Activated CD4-positive, CD25-positive, alpha-beta regulatory T cell treated with anti-CD3 and anti-CD28 coated beads, Interleukin-2, amount 50 U/mL, for 24 hours (primary cell): ENCODE results near the gene GLO1.

Experiments
- ATAC-seq, 2 donors: fragments of 150-1000 bp; cut with Tn5 transposase; one replicate each; pipeline ENCODE4 v1.10.0; 2021; ENCODE audit warnings: mild to moderate bottlenecking in 1 of 2, moderate library complexity in 1 of 2

The GLO1 gene

DNA sequence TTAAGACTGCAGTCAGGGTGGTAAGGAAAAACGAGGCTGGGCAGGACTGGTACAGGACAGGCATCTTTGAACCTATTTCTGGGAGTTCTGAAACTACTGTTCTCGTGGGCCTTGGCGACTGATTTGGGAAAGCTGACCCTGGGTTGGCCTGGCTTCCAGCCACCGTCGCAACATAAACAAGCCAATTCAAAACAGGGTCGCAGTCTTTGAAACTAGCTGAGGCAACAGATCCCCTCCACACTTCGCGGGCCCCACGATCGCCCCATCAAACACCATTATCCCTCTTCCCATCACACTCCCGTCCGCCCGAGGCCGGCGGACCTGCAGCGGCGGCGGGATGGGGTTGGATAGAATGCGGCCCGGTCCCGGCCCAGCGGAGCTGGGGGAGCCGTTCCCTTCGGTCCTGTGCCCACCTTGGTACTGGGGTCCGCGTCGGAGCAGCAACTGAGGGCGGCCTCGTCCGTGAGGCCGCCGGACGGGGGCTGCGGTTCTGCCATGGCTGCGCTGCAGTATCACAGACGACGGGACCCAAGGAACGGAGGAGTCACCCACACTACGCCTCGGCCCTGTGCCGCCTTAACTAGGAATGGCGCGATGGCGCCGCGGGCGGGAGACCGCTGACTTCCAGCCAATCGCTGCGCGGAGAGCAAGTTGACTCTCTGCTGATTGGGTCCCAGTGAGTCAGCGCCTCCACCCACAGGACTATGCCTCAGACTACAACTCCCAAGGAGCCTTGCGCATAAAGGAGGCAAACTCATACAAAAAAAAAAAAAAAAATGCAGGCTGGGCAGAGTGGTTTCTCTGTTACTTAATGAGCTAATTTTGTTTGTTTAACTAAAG is at the start of gene GLO1:
GLO1 (minus strand) TSS at position 588 of the 840 bp plus-strand sequence; CDS start at position 497, 91 bp downstream.
- ATAC-seq: peak; percentile 99 to 100

DNA sequence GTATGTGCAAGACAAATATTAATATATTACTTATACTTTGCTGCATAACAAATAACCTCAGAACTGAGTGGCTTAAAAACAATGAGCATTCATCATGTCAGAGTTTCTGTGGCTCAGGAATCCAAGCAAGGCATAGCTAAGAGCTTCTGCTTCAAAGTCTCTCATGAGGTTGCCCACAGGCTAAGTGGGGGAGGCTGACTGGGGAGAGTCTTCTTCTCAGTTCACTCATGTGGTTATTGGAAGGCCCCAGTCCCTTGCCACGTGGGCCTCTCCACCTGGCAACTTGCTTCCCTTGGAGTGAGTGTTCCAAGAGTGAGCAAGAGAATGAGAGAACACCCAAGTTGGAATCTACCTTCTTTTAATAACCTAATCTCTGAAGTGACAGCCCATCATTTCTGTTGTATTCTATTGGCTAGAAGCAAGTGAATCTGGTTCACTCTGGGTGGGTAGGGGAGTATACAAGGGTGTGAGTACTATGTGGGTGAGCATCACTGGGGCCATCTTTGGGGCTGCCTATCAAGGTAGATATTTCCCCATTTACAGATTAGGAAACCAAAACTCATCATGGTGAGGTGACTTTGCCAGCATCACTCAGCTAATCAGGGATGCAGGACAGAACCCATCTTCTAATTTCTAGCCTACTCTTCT is 48.1 kb upstream of the GLO1 start:
- ATAC-seq: peak; percentile 7 to 32

GRCh38 chr6:38749473-38749872 is 46.5 kb upstream of the GLO1 start:
- ATAC-seq: peak in 1 of 2 donors; percentile 21

GRCh38 chr6:38739532-38739931 is 36.6 kb upstream of the GLO1 start:
- ATAC-seq: no peak

- ATAC-seq: no peak
These were observed 35.3 kb upstream of the GLO1 start for GRCh38 chr6:38738261-38738660.

- no peak for ATAC-seq
These were observed 34.0 kb upstream of the GLO1 start for GRCh38 chr6:38736951-38737350.

DNA sequence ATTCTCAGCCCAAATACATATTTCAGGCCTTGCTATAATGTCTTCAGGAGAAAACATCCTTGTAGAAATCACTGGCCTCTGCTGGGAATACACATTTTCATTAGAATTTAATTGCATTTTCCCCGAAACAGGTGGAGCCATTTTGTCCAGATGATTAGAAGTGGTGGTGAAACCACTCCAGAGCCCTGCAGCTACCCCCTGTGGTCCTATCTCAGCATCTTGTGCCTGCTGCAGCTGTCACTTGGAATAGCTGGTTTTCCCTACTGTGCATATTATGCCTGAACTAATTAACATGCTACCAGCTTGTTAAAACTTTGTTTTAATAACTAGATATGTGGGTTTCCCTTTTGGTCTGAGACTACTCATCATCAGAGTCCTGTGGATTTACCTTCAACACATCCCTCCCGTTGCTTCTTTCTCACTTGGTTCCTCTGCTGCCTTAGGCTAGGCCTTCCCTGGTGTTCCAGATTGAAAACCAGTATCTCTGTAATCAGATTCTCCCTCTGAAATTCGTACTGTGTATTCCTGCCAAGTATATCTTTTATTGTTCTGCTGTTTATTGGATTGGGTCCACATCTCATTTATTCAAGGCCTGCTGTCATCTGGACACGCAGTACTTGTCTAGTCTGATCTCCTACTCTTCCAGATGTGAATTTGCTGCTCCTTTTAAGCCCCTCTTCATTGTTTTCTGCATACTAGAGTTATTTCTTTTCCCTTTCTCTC is 27.4 kb upstream of the GLO1 start:
- no peak for ATAC-seq

GRCh38 chr6:38728203-38728602 is 25.3 kb upstream of the GLO1 start:
- no peak for ATAC-seq

GRCh38 chr6:38725414-38726183 is 22.7 kb upstream of the GLO1 start:
- ATAC-seq: no peak

GRCh38 chr6:38724343-38724742 is 21.4 kb upstream of the GLO1 start:
- no peak for ATAC-seq

- no peak for ATAC-seq
These were observed 20.8 kb upstream of the GLO1 start for GRCh38 chr6:38723783-38724182.

DNA sequence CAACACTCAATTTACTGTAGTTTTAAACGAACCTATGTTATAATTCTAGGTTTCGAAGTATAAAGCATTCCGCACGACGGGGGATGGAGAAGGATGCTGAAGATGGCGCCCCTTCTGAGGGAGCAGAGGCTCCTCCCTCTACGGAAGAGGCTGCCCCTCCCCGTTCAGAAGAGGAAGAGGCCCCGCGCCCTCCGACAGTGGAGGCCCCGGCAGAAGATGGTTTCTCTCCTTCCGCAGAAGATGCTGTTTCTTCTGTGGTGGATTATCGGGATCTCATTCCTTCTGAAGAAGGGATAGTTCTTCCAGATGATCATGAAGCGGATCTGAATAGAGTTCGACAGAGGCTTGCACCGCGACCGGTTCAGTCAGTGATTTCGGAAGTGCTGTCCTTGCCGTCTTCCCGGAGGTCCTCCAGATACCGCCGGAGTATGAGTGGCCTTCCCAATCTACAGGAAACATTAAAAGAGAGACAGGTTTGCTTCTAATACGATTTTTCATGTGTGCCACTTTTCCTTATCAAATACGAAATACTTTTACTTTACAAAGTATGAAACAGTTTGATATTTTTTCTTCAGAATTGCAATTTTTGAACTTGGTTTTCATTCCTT is 19.9 kb upstream of the GLO1 start:
- ATAC-seq: no peak

DNA sequence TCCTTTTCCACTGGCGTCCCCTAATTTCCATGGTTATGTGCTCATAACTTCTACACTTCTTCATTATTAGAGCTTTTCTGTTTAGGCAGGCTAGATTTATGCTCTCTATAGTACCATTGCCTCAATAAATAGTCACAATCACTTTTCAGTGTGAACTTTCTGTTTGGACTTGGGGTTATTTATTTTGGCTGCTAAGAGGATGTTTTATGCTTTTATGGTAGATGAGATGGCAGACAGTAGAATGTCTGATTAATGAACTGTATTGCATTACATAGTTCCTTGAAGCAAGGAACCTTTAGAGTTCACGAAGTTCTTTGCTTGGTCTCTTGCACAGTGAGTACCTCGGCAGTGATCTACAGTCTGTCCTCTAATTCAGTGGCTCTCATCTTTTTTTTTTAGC is 19.1 kb upstream of the GLO1 start:
- ATAC-seq: no peak

DNA sequence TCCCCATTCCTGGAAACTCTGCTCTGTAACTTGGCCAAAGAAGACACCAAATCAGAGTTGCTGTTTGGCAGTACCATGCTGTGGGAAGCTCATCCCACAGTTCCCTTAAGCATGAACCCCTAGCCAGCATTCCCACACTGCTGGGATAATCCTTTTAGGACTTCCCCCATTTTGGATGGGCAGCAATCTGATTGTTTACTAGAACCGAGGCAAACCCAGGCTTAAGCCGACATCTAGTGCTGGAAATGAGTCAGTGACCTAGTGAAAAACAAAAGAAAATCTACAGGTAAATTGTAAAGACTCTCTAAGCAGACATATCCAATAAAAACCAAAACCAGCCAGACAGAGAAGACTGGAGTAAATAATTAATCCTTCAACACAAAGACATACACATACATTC is 17.4 kb upstream of the GLO1 start:
- no peak for ATAC-seq

DNA sequence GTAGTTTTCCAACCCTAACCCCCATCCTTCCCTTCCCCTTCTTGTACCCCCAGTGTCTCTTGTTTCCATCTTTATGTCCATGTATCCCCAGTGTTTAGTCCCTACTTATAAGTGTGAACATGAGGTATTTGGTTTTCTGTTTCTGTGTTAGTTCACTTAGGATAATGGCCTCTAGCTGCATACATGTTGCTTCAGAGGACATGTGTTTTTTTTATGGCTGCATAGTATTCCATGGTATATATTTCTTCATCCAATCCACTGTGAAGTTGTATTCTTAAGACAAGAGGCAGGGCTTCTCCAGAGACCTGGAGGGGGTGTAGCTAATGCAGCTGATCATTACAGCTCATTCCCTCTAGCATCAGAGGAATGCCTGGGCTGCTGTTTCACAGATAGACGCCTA is 16.4 kb upstream of the GLO1 start:
- no peak for ATAC-seq

DNA sequence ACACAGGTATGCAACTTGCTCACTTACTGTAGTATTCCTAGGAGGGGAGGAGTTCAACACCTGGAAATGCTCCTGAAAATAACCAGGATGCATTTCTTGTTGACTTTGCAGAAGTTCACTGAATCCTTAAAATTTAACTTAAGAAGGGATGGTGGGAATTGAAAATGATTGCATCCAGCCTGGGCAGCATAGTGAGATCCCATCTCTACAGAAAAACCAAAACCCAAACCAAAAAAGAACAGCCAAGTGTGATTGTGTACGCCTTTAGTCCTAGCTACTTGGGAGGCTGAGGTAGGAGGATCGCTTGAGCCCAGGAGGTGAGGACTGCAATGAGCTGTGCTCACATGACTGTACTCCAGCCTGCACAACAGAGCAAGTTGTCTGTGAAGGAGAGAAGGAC is 13.9 kb upstream of the GLO1 start:
- no peak for ATAC-seq

DNA sequence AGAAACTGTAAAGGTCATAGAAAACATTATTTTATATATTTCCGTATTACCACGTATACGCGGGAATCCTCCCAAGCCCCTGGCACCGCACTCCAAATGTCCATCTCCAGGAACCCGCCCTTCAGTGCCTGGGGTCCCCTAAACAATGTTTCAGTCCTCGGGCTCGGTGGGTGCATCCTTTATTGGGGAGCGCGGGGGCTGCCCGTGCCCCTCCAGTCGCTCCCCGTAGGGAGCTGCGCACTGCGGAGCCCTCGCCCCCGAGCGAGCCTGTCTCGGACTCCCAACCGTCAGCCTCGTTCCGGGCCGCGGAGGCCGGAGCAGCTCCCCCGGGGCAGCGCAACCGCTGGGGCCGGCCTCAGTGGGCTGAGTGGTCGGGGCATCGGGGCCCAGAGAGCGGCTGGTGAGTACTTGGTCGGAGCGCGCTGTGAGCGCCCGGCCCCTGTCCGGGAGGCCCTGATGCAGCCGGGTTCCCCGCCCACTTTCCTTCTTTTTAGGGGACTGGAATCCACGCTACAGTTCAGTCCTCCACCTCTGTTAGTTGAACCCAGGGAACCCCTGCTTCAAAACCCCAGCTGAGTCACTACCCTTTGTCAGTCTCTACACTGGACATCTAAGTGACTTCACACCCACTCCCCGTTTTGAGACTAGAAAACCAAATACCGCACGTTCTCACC is 12.2 kb upstream of the GLO1 start, which contains the start of gene DNAH8:
DNAH8 (plus strand) TSS at position 296 of the 674 bp plus-strand sequence. CDS start 7,499 bp downstream, outside the sequence.
- ATAC-seq: peak in 1 of 2 donors; percentile 30

- peak in 1 of 2 donors; percentile 59 for ATAC-seq
These were observed 11.5 kb upstream of the GLO1 start for GRCh38 chr6:38714239-38715015.

GRCh38 chr6:38713812-38714211 is 10.9 kb upstream of the GLO1 start:
- peak; percentile 72 to 81 for ATAC-seq

DNA sequence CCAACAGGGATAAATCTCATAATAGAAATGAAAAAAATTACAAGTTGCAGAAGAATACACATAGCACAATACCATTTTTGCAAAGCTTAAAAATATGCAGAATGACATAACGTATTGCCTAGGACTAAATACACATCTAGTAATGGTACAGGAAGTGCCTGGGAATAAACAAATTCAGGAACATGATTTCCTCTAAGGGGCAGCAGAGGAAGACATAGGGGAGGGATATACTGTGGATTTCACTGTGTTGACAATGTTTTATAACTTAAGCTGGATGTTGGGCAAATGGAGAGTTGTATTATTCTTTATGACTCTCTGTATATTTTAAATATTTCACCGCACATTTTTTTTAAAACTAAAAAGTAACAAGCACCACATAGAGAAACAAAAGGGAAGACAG is 5.6 kb upstream of the GLO1 start:
- ATAC-seq: no peak

DNA sequence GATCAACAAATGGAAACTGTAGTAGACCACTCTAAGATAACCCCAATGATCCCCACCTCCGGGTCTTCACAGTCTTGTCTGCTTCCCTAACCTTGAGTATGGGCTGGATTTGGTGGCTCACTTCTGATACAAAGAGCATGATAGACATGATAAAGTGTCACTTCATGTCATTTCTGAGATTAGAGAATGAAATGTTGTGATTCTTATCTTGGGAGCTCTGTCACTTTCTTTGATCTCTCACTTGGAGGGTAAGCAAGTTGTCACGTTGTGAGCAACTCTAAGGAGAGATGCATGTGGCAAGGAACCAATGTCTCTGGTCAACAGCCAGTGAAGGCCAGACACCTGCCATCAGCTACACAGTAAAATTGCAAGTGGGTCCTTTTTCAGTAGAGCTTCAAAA is 3.0 kb upstream of the GLO1 start:
- no peak for ATAC-seq
